Spinal cord (tissue), 4 donors: ENCODE data around the gene POC5. TPM values are rescaled to one million over a fixed set of nuclear protein-coding genes. Genes with fewer than 3 reads are reported as not detected.

ENCODE experiments used
- polyA plus RNA-seq, 2 donors: library from polyadenylated mRNA; unstranded; fragments of 120-200 nt; gene quantifications; one replicate each; pipeline ENCODE4 v1.2.1, GENCODE V29; 2013; ENCODE audit not compliant: insufficient read length in 2 of 2
- small RNA-seq: library from RNA; depleted of rRNA; stranded (forward); fragments of <200 nt; gene quantifications from one replicate; pipeline ENCODE3, GENCODE V24; 2014; ENCODE audit warnings: low replicate concordance
- total RNA-seq, 2 donors: library from RNA; depleted of rRNA in 1 of 2; stranded (reverse); fragments of 120-200 nt in 1 of 2; fragments of >200 nt in 1 of 2; gene quantifications; one replicate each; pipeline versions ENCODE4 v1.2.3 to v1.2.4, GENCODE V29; 2013 to 2014

POC5 gene
- total and polyA plus RNA-seq, 4 donors, result 13.9 to 18.6 (median 17.3) TPM

Small RNA genes lying within 50 kb of the gene (small RNA-seq; reads per million reads assigned to genes)
- gene RNU6-680P, result not detected

Other genes starting within 250 kb of the POC5 start
- 10 to 100 TPM; 25.3 to 73.2 TPM for gene CERT1, start 205.8 kb downstream of the POC5 start, total RNA-seq
- gene CERT1, start 205.8 kb downstream of the POC5 start, polyA plus RNA-seq, result 10 to 100 TPM; 39.5 to 45.5 TPM
- gene POLK, start 205.5 kb downstream of the POC5 start, total RNA-seq, result 10 to 100 TPM; 42.9 to 58.5 TPM
- 10 to 100 TPM; 16.9 to 19.4 TPM for gene POLK, start 205.5 kb downstream of the POC5 start, polyA plus RNA-seq
- gene ANKDD1B, start 106.0 kb downstream of the POC5 start, total RNA-seq, result 1 to 10 TPM; 1.7 to 3.4 TPM
- gene ANKDD1B, start 106.0 kb downstream of the POC5 start, polyA plus RNA-seq, result 1 to 10 TPM; 3.0 to 3.3 TPM